ENCODE measurements around the gene RNPS1. TPM values are rescaled to one million over a fixed set of nuclear protein-coding genes. Genes with fewer than 3 reads are reported as not detected.

The RNPS1 gene
- total RNA-seq, 2 donors from 2014 or later, result 108 to 154 TPM

DNA sequence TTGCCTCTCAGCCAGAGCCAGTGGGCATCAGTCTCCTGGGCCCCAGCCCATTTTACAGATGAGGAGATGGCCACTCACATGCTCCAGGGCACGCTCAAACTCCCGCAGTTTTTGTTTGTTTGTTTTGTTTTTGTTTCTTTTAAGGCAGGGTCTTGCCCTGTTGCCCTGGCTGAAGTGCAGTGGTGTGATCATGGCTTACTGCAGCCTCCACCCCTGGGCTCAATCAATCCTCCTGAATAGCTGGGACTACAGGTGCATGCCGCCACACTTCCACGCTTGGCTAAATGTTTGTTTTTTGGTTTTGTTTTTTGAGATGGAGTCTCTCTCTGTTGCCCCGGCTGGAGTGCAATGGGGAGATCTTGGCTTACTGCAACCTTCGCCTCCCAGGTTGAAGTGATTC is 41.0 kb downstream of the RNPS1 start:
- no peaks in the 10 kb centered on the region for H3K4me1 ChIP-seq
- no peaks in the 10 kb centered on the region for H3K27me3 ChIP-seq
- intact Hi-C loops (cut with DNase I), result no loop called here
- no peaks in the 10 kb centered on the region for H3K9me3 ChIP-seq
- DNase-seq, result no peak
- no peak overlapping the region for H3K4me3 ChIP-seq
- TF ChIP-seq, protein P1, sequence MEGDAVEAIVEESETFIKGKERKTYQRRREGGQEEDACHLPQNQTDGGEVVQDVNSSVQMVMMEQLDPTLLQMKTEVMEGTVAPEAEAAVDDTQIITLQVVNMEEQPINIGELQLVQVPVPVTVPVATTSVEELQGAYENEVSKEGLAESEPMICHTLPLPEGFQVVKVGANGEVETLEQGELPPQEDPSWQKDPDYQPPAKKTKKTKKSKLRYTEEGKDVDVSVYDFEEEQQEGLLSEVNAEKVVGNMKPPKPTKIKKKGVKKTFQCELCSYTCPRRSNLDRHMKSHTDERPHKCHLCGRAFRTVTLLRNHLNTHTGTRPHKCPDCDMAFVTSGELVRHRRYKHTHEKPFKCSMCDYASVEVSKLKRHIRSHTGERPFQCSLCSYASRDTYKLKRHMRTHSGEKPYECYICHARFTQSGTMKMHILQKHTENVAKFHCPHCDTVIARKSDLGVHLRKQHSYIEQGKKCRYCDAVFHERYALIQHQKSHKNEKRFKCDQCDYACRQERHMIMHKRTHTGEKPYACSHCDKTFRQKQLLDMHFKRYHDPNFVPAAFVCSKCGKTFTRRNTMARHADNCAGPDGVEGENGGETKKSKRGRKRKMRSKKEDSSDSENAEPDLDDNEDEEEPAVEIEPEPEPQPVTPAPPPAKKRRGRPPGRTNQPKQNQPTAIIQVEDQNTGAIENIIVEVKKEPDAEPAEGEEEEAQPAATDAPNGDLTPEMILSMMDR (IDR thresholded peaks at IDR 0.05), result no peak
- H3K9ac ChIP-seq (ENCODE audit: low read depth in 2 of 2, low read length in 2 of 2), result no peak overlapping the region
- H3K36me3 ChIP-seq, result peaks cover 12% of the 10 kb centered on the region
- H3K27ac ChIP-seq, result no peak overlapping the region

DNA sequence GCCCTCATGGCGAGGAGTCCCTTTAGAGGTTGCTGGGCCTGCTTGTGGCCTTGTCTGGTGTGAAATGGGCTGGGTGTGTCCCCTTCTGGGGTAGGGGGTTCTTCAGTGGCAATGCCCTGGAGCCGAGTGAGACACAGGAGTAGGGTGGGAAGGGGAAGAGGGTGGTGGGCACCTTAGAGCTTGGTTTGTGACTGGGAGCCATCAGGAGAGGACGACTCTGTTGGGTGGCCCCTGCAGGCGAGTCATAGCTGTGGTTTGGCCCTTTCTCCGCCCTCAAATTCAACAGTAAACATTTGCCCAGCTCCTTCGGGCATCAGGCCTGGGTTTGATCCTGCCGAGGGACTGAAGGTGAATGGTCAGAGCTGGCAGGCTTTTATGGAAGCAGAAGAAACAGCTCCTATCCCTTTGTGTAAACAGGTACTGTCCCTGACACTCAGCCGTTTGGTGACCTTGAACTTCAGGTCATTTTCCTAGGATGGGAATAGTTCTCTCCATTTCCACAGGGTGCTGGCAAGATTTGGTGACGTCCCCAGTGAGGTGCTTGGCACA is 41.6 kb downstream of the RNPS1 start:
- H3K4me3 ChIP-seq, result no peak overlapping the region
- no peaks in the 10 kb centered on the region for H3K4me1 ChIP-seq
- H3K9me3 ChIP-seq, result no peaks in the 10 kb centered on the region
- intact Hi-C loops (cut with DNase I), result no loop called here
- no peak for DNase-seq
- H3K27me3 ChIP-seq, result no peaks in the 10 kb centered on the region
- H3K36me3 ChIP-seq, result peaks cover 11% of the 10 kb centered on the region
- TF ChIP-seq, protein P1 (IDR thresholded peaks at IDR 0.05), result no peak
- no peak overlapping the region for H3K9ac ChIP-seq (ENCODE audit: low read depth in 2 of 2, low read length in 2 of 2)
- no peak overlapping the region for H3K27ac ChIP-seq

DNA sequence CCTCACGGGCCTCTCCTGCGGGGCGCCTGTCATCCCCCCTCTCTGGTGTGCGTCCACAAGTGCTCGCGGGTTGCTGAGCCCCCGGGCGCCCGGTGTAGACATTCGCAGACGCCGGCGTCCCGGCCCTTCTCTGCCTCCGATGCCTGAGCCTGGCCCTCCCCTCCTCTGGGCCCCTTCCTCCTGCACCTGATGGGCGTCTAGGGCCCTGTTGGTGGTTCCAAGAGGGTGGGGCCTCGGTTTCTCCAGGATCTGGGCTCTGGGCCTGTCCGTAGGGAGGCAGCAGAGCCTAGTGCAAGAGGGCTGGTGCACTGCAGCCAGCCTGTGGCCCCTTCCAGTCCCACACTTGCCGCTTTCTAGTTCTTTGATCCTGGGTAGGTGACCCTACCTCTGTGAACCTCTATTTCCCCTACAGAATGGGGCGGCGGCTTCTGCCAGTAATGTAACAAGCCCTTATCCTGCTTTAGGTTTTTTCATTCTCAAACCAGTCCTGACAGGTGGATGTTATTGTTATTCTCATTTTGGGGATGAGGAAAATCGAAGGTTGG is 43.9 kb downstream of the RNPS1 start:
- TF ChIP-seq, protein P1 (IDR thresholded peaks at IDR 0.05), result no peak
- no peaks in the 10 kb centered on the region for H3K4me1 ChIP-seq
- no peaks in the 10 kb centered on the region for H3K27me3 ChIP-seq
- intact Hi-C loops (cut with DNase I), result no loop called here
- H3K9ac ChIP-seq (ENCODE audit: low read depth in 2 of 2, low read length in 2 of 2), result peak overlapping the region; percentile 84 to 91
- H3K4me3 ChIP-seq, result peak overlapping the region; percentile 74
- DNase-seq, result peak; percentile 73
- no peaks in the 10 kb centered on the region for H3K9me3 ChIP-seq
- peaks cover 1% of the 10 kb centered on the region for H3K36me3 ChIP-seq
- peak overlapping the region; percentile 71 for H3K27ac ChIP-seq

DNA sequence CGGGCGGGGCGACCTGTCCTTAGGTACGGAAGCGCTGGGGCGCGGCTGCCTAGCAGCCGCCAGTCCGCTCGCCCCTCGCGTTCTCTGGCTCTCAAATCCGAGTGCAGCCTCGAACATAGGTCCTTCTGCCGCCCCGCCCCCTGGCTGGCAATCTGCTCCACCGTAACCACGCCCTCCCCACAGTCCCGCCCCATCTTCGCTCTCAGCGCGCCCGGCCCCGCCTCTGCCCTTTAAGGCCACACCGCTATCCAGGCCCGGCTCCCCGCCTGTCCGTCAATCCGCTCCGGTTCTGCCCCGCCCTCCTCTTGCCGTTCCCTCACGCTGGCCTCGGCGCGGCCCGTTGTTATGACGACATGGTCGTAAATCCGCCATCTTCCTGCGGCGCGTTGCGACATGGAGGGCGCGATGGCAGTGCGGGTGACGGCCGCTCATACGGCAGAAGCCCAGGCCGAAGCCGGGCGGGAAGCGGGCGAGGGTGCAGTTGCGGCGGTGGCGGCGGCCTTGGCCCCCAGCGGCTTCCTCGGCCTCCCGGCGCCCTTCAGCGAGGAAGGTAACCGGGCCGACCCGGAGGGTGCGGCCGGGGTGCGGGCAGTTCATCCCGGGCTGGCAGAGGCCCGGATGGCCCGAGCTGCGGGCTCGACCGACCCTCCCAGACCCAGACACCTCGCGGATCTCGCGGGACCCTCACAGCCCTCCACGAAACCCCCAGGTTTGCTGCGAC is 44.5 kb downstream of the RNPS1 start, which contains the start of gene E4F1:
Gene E4F1 (plus strand): TSS at position 371 of the 721 bp plus-strand sequence. CDS start 23 bp downstream, at position 394.
- no peaks in the 10 kb centered on the region for H3K9me3 ChIP-seq
- H3K9ac ChIP-seq (ENCODE audit: low read depth in 2 of 2, low read length in 2 of 2), result peak within 1 kb of the TSS; percentile 84 to 91
- no peaks in the 10 kb centered on the region for H3K36me3 ChIP-seq
- H3K27me3 ChIP-seq, result no peaks in the 10 kb centered on the region
- DNase-seq, result peak; percentile 99
- H3K27ac ChIP-seq, result peak within 1 kb of the TSS; percentile 71
- TF ChIP-seq, protein P1 (IDR thresholded peaks at IDR 0.05), result no peak
- H3K4me1 ChIP-seq, result no peaks in the 10 kb centered on the region
- intact Hi-C loops (cut with DNase I), result no loop called here
- H3K4me3 ChIP-seq, result peak within 1 kb of the TSS; percentile 74

DNA sequence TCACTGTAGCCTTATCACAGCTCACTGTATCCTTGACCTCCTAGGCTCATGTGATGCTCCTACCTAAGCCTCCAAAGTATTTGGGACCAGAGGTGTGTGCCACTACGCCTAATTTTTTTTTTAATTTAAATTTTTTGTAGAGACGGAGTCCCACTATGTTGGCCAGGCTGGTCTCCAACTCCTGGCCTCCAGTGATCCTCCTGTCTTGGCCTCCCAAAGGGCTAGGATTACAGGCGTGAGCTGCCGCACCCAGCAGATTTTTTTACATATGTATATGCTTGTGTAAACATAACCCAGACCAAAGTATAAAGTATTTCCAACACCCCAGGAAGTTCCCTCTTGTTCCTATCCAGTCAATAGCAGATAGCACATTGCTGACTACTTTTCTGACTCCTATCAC is 51.6 kb downstream of the RNPS1 start:
- Histone ChIP-seq H3K36me3 (no peaks in the 10 kb centered on the region), H3K27ac (no peak overlapping the region), H3K9ac (ENCODE audit: low read depth in 2 of 2, low read length in 2 of 2) (no peak overlapping the region), H3K27me3 (no peaks in the 10 kb centered on the region), H3K9me3 (no peaks in the 10 kb centered on the region), H3K4me1 (peaks cover 18% of the 10 kb centered on the region), H3K4me3 (no peak overlapping the region)
- no peak for DNase-seq
- intact Hi-C loops (cut with DNase I), result no loop called here
- TF ChIP-seq, protein P1 (IDR thresholded peaks at IDR 0.05), result no peak
